Kidney (tissue), 14 donors: ENCODE results near the gene ITPR1. TPM values are rescaled to one million over a fixed set of nuclear protein-coding genes. Genes with fewer than 3 reads are reported as not detected.

Source experiments
- DNase-seq, 5 donors: peaks; one replicate each; pipeline ENCODE4 v3.0.0-alpha.2; 2013 to 2020
- FAIRE-seq: peaks from 2 replicates; lab custom pipeline; 2012; peaks lifted over from hg19 to GRCh38; lab: Jason Lieb, UNC
- H3K27ac ChIP-seq, 2 donors: one replicate each; pipeline ENCODE4 v1.7.0; 2013; ENCODE audit warnings: low read depth in 2 of 2, low read length in 2 of 2, inconsistent platforms in 1 of 2
- H3K27me3 ChIP-seq: one replicate; pipeline ENCODE4 v1.7.1; 2013; ENCODE audit warnings: low read length, inconsistent platforms; ENCODE audit not compliant: control insufficient read depth, insufficient read depth
- H3K36me3 ChIP-seq, 3 donors: one replicate each; pipeline versions ENCODE4 v1.7.0 to v1.7.1; 2013; ENCODE audit warnings: low read length in 3 of 3, control low read depth in 1 of 3, inconsistent platforms in 1 of 3; ENCODE audit not compliant: insufficient read depth in 3 of 3, control insufficient read depth in 2 of 3
- H3K4me1 ChIP-seq, 3 donors: one replicate each; pipeline versions ENCODE4 v1.7.0 to v1.7.1; 2013; ENCODE audit warnings: low read length in 3 of 3, inconsistent platforms in 1 of 3, low read depth in 1 of 3; ENCODE audit not compliant: control insufficient read depth in 2 of 3, insufficient read depth in 2 of 3
- H3K4me3 ChIP-seq, 3 donors: one replicate each; pipeline versions ENCODE4 v1.7.0 to v1.8.1; 2013; ENCODE audit warnings: low read length in 3 of 3, control low read depth in 1 of 3, inconsistent platforms in 1 of 3
- H3K9ac ChIP-seq, 3 donors: one replicate each; pipeline versions ENCODE4 v1.7.0 to v1.7.1; 2013; ENCODE audit warnings: low read length in 3 of 3, control low read depth in 1 of 3, inconsistent platforms in 1 of 3
- H3K9me3 ChIP-seq, 3 donors: one replicate each; pipeline versions ENCODE4 v1.7.0 to v1.7.1; 2013; ENCODE audit warnings: low read length in 3 of 3, control low read depth in 1 of 3, inconsistent platforms in 1 of 3; ENCODE audit not compliant: control insufficient read depth in 2 of 3, insufficient read depth in 1 of 3
- CTCF ChIP-seq: IDR thresholded peaks from 3 replicates; pipeline ENCODE4 v1.5.1; 2012; ENCODE audit warnings: mild to moderate bottlenecking, moderate library complexity, borderline replicate concordance; ENCODE audit not compliant: insufficient read depth; ENCODE audit errors: extremely low read depth
- intact Hi-C: fragments of 100-400 bp; cut with DNase I; formaldehyde crosslinking; loops from one replicate; pipeline ENCODE4 v1.11.1; 2022
- polyA plus RNA-seq: library from polyadenylated mRNA; stranded (reverse); fragments of 350-450 nt; fragmentation: Illumina TruSeq; extraction: RNeasy Lipid Tissue Mini Kit (QIAGEN cat#74804); gene quantifications from one replicate; pipeline ENCODE4 v1.2.3, GENCODE V29; 2014; ENCODE audit warnings: low read depth, low replicate concordance; ENCODE audit not compliant: insufficient read depth
- total RNA-seq: library from RNA; stranded (reverse); fragmentation: NEBNext Ultra II Directional; extraction: Animal tissue kit (Norgen Biotek cat#: 25700); gene quantifications from one replicate; pipeline ENCODE4 v1.2.1, GENCODE V29; 2021
- donor health status: control.
- donor health status: control.
- donor health status: control.
- donor health status: control.
- donor health status: control.
- donor health status: DM: yes; HTN: yes; CAD: no.
- donor health status: Normal renal cell carcinoma (clear cell type).

ITPR1 gene
- total and polyA plus RNA-seq, 2 donors from 2014 or later = 30.2 to 81.2 TPM

GRCh38 chr3:4818986-4819693 is 326.0 kb downstream of the ITPR1 start:
- Histone ChIP-seq H3K4me1 (peaks cover 0 to 12% (median 9%) of the 10 kb centered on the region in 3 donors), H3K27me3 (no peaks in the 10 kb centered on the region), H3K36me3 (peaks cover 6 to 18% (median 11%) of the 10 kb centered on the region in 3 donors), H3K9me3 (peaks cover 0 to 8% (median 0%) of the 10 kb centered on the region in 3 donors), H3K4me3 (no peak overlapping the region), H3K27ac (no peak overlapping the region), H3K9ac (no peak overlapping the region)
- TF ChIP-seq CTCF = no peak
- intact Hi-C loops = no loop called here
- no peak for FAIRE-seq
- DNase-seq = no peak

GRCh38 chr3:4819746-4820145 is 326.6 kb downstream of the ITPR1 start:
- H3K36me3 ChIP-seq = peaks cover 6 to 17% (median 11%) of the 10 kb centered on the region in 3 donors
- no peak overlapping the region for H3K27ac ChIP-seq
- peaks cover 0 to 16% (median 9%) of the 10 kb centered on the region in 3 donors for H3K4me1 ChIP-seq
- no peak for TF ChIP-seq CTCF
- peaks cover 0 to 8% (median 0%) of the 10 kb centered on the region in 3 donors for H3K9me3 ChIP-seq
- FAIRE-seq (no peak), DNase-seq (no peak)
- H3K27me3 ChIP-seq = no peaks in the 10 kb centered on the region
- H3K9ac ChIP-seq = no peak overlapping the region
- intact Hi-C loops = no loop called here
- no peak overlapping the region for H3K4me3 ChIP-seq

- Histone ChIP-seq H3K27me3 (no peaks in the 10 kb centered on the region), H3K27ac (peak overlapping the region in 1 of 2 donors; percentile 49), H3K4me1 (peaks cover 3 to 24% (median 15%) of the 10 kb centered on the region in 3 donors), H3K9me3 (peaks cover 0 to 8% (median 0%) of the 10 kb centered on the region in 3 donors), H3K4me3 (no peak overlapping the region), H3K9ac (no peak overlapping the region), H3K36me3 (peaks cover 3 to 12% (median 5%) of the 10 kb centered on the region in 3 donors)
- DNase-seq (no peak), FAIRE-seq (no peak)
- TF ChIP-seq CTCF = no peak
- intact Hi-C loops = no loop called here
Observed at GRCh38 chr3:4820296-4821121, 327.4 kb downstream of the ITPR1 start.
